HuH-7.5 (cell line): Measurements from ENCODE around the gene SRSF7.
"Not testable (repeated sequence)": the region's sequence is repeated elsewhere in the genome, so short reads cannot be mapped to it uniquely, and the experiment has no call there.

Experiments used
- DNase-seq: peaks from one replicate; pipeline ENCODE4 v3.0.0; 2011; ENCODE audit warnings: low spot score

SRSF7 gene

DNA sequence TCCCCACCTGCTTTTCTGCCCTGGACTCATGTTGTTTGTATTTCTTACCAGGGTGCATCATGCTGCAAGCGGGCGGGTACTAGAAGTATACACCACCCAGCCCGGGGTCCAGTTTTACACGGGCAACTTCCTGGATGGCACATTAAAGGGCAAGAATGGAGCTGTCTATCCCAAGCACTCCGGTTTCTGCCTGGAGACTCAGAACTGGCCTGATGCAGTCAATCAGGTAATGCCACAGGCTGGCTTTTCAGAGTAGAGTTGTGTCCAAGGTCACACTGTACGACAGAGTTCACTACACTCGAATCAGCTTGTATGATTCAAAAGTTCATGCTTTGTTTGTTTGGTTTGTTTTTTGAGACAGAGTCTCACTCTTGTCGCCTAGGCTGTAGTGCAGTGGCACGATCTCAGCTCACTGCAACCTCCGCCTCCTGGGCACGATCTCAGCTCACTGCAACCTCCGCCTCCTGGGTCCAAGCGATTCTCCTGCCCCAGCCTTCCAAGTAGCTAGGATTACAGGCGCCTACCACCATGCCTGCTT, 19.4 kb downstream of the SRSF7 start:
- no peak for DNase-seq

DNA sequence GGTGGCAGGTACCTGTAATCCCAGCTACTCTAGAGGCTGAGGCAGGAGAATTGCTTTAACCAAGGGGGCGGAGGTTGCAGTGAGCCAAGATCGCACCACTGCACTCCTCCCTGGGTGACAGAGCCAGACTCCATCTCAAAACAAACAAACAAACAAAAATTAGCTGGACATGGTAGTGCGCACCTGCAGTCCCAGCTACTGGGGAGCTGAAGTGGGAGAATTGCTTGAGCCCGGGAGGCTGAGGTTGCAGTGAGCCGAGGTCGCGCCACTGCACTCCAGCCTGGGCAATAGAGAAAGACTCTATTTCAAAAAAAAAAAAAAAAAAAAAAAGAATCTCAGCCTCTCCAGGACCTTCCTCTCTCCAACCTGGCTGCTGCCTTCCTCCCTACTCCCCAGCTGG, 20.1 kb downstream of the SRSF7 start:
- no peak for DNase-seq

DNA sequence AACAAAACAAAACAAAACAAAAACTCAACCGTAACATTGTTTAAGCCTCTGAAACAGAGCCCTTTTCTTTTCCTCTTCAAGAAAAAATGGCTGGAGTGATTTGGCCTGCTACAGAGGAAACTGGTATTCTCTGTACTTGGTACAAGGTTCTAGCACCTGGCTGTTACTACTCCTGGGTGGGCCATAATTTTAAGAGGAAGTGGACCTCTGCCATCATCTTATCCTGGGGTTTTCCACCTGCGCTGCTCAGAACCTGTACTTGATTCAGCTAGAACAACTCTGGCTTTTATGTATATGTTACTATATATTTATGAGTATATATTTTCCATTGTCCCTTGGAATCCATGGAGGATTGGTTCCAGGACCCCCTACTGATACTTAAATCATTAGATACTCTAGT, 22.5 kb downstream of the SRSF7 start:
- no peak for DNase-seq

DNA sequence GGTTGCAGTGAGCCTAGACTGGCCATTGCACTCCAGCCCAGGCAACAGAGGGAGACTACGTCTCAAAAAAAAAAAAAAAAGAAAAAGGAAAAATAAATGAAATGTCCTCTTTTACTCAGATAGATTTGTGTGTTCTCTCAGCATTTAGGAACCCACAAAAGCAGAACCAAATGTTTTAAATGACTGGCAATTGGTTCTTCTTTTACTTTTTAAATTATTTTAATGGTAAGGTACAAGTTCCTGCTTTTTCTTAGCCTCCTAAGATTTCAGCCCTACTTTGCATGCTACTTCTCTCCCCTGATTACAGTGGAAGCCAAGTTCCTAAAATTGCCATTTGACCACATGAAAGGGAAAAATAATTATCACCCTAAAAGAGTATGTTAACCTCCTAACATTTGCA, 23.5 kb downstream of the SRSF7 start:
- no peak for DNase-seq

DNA sequence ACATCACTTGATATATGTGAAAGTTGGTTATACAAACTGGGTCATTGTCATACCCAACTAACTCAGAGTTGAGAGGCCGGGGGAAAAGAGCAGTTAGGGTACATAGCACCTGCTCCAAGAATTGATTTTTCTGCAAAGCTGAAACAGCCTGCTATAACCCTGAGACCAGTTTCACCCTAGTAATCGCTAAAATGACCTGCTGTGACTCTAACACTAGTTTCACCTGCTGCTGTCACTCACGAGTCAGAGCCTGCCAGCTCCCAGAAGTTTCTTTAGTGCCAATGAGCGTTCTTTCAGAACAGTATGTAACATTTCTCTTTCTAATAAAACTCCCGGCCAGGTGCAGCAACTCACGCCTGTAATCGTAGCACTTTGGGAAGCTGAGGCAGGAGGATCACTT, 28.0 kb downstream of the SRSF7 start:
- DNase-seq, result no peak

DNA sequence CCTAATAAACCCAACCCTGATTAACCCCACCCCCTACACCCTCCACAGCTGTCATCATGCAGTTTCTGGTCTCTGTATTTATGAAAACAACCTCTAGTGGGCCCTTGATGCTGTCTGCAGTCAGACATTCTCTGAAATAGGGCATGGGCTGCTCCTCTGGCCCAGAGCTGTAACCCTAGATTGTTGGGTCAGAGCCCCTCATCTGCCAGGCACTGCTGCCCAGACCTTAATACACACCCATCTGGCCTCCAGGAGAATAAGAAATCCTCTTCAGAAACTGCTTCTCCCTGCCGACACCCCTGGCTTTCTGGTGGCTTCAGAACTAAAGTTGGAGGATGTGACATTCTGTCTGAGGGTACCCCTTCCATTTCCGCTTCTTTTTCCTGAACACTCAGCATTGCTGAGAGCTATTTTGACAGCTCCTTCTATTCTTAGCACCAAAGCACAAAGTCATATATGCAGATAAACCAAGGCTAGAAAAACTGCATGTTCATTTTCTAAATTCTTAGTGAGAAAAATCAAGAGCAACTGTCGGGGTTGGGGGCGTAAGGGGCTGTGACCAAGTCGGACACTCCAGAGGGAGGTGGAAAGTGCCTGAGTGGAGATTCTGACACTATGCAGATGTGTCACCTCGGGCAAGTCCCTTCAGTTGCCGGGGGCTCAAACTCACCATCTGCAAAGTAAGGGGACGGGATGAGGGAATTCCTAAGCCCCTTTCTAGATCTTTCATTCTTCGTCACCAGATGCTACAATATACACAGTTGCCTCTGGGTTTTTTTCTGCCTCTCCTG, 28.7 kb downstream of the SRSF7 start:
- no peak for DNase-seq

DNA sequence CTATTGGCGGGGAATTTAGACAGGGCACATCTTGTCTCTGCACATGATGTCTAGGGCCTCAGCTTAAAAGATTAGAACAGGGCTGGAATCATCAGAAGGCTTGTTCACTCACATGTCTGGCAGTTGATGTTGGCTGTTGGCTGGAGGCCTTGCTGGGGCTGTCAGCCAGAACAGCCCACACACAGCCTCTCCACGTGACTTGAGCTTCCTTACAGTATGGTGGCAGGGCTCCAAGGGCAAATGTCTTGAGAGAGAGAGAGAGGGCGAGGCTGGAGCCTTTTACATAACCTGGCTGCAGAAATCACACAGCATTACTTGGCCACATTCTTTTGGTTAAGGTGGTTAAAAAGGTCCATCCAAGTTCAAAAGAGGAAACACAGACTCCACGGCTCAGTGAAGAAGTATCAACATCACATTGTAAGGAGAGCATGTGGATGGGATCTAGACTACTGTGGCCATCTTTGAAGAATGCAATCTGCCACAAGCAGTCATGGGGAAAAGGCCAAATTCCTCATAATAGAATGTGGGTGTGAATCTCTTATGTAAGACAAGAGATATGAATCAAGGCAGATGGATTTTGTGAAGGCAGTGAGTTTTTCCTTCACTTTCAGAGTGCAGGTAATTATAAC, 30.4 kb downstream of the SRSF7 start:
- DNase-seq, result no peak

DNA sequence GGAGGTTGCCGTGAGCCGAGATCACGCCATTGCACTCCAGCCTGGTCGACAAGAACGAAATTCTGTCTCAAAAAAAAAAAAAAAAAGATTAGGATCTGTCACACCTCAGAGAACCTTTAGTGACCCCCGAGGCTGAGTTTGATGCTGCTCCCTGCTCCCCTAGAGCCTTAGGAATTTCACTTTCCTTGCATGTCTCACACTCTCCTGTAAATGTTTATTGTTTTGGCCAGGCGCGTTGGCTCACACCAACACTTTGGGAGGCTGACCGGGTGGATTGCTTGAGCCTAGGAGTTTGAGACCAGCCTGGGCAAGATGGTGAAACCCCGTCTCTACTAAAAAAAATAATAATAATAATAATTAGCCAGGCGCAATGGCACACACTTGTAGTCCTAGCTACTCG, 31.5 kb downstream of the SRSF7 start:
- DNase-seq, result no peak

DNA sequence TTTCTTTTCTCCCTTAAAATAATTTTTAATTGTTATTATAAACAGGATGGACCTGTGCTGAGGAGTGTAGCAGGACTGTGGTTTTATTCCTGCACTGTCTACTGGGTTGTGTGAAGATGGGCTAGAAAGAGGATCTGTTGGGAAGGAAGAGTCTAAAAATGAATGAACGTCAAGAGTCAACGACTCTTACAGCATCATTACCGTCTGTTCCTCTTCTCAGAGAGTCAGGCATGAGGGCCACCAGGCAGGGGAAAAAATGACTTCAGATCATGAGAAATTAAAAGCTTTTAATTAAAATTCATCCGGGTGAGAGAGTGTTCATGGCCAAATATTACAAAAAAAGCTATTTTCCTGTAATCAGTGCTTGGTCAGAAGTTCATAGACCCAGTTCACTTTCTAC, 32.6 kb downstream of the SRSF7 start:
- no peak for DNase-seq

DNA sequence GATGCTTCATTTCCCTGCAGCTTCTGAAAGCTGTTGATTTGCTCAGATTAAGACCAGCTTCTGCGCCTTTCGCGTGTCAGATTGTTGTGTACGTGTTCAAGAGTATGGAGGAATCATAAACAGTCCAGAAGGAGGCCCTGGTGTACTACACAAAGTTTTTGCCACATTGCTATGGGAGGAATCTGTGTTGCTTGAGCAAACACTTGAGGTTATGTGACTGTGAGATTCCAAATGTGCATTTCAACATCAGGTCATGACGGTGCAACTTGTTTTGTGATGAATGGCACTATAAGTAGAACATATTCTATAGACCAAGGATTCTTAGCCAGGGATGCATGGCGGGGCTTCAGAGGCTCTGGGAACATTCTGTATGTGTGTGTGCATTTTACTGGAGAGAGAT, 35.0 kb downstream of the SRSF7 start:
- no peak for DNase-seq

DNA sequence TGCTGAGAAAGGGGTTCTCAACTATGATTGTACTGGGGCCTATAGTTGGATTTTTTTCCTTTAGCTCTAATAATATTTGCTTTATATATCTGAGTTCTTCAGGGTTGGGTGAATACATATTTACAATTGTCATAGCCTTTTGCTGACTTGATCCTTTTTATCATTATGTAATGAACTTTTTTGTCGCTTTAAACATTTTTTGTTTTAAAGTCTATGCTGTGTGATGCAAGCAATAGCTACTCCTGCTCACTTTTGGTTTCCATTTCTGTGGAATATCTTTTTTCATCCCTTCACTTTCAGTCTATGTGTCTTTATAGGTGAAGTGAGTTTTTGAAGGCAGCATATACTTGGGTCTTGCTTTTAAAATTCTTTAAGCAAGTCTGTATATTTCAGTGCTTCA, 36.2 kb downstream of the SRSF7 start:
- DNase-seq, result not testable (repeated sequence)

DNA sequence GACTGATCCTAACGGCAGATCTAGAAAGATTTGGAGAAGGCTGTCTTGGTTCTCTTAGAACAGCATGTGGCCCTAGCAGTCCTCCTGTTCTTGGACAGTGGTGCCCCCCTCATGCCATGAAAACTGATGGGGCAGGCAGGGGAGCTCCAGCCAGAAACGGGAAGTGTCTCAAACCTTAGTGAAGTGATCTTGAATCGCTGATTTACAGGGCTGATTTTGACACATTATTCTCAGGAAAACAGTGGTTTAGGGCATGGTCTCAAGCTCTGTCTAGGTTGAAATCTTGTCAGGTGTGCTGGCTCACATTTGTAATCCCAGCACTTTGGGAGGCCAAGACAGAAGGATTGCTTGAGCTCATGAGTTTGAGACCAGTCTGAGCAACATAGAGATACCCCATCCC, 37.8 kb downstream of the SRSF7 start:
- DNase-seq, result no peak

DNA sequence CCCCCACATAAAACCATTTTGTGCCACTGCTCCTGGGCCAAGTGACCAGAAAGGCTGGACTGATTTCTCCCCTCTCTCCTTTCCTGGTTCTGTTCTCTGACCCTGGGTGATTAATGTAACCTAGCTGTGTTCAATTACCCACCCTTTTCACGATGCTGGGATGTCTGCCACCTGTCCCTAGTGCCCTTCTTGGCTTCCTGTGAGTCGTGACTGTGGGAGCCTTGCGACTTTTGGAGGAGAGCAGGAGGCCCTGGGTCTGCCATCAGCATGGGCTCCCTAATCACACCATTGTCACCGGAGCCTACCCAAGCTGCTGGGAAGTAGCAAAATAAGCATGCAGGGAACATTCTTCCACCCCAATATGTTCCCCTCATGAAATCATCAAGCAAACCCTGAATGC, 38.3 kb downstream of the SRSF7 start:
- no peak for DNase-seq

DNA sequence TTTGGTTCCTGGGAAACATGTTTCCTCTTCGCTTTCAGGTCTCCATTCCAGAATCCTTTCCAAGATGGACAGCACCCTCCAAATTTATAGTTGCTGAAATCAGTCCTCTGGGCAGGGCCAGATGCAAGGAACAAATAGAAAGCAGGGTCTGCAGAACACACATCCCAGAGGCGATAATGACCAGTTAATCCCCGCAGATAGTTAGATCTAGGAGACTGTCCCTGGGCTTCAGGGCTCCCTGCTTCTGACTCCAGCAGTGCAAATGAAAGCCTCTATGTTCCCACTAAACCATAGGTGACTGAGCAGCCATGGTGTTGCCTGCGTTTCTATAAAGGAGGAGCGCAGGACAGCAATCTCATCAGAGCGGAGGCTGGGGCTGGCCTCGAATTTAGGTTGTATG, 38.7 kb downstream of the SRSF7 start:
- no peak for DNase-seq

DNA sequence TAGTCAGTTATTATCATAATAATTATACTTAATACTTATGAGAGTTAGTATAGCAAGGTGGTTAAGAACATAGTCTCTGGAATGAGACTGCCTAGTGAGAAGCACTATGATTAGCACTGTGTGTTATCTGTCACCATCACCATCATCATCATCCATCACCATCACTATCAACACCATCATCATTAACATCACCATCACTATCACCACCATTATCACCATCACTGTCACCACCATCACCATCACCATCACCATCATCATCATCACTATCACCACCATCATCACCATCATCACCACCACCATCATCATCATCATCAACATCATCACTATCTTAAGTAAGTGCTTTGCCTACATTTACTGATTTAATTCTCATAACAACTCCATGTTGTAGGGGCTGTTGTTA, 39.6 kb downstream of the SRSF7 start:
- no peak for DNase-seq

DNA sequence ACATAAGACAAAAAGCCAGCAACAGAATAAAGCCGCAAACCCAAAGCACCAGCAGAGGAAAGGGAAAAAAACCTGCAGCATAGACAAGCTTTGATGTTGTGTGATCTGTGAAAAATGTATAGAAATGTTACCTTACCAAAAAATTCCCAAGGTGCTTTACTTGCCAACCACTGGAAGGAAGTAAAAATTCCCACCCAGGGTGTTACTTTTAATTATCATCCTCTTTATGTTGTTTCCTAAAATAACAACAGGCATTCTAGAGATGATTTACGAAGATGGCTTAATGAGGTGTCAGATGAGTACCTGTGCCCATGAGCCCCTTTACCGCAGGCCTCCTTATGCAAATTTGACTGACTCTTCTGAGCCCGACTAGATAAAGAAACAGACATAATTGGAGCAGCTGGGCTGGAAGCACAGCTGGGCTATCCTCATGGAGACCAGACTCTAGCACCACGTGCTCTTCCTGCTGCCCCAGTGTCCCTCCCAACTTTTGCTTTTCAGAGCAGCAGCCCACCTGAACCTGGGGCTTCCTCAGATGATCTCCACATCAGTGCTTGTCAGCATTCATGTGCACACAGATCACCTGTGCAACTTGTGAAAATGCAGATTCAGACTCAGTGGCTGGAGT, 41.5 kb downstream of the SRSF7 start:
- DNase-seq, result no peak

DNA sequence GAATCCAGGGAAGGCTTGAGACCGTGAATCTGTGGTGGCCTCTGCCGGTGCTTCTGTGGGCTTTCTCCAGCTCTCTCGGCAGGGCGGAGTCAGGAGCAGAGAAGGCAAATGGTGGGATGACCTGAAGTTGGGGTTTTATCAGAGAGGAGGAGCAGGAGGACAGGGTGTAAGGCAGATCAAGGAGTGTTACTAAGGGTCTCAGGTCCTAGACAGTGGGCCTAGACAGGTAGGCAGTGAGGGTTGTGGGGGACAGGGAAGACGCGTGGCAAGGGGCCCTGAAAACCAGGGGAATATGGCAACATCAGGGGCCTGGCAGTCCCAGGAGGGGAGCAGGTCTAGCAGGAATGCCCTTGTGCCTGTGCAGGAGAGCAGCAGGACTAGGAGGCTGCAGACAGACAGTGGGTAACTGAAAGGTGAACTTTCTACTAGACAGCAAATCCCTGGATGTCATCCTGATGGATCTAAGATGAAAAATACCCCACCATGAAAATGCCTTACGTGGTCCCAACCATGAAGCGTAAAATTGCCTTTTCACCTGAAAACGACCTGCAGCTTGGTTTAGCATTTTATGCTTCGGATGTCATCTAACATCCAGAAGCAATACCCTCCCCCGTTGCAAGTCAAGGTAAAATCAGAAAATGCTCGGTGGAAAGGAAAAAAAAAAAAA, 42.1 kb downstream of the SRSF7 start:
- DNase-seq, result no peak

DNA sequence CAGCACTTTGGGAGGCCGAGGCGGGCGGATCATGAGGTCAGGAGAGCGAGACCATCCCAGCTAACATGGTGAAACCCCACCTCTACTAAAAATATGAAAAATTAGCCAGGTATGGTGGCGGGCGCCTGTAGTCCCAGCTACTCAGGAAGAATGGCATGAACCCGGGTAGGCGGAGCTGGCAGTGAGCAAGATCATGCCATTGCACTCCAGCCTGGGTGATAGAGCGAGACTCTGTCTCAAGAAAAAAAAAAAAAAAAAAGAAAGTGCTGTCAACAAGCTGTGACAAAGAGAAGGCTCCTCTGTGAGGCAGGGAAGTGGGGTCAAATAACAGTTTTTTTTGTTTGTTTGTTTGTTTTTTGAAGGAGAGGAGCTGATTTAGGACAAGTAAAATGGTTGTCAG, 42.7 kb downstream of the SRSF7 start:
- DNase-seq, result not testable (repeated sequence)

DNA sequence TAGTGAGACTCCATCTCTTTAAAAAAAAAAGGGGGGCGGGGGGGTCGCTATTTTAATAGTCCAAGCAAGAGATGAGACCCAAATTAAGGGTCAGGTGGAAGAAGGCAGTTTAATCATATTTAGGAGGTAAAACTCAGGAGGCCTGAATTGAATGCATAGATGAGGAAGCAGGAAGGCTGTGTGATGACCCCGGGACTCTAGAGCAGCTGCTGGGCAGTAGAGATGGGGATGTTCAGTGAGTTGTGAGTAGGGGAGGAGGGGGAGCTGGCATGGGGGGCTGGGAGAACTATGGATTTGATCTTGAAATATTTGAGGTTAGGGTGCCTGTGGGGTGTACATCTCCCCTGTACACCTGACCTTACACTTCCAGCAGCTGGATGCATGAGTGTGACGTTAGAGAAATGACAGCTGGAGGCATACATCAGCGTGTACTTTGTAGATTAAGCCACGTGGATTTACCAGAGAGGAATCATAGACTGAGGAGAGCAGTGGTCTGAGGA, 44.3 kb downstream of the SRSF7 start:
- no peak for DNase-seq

DNA sequence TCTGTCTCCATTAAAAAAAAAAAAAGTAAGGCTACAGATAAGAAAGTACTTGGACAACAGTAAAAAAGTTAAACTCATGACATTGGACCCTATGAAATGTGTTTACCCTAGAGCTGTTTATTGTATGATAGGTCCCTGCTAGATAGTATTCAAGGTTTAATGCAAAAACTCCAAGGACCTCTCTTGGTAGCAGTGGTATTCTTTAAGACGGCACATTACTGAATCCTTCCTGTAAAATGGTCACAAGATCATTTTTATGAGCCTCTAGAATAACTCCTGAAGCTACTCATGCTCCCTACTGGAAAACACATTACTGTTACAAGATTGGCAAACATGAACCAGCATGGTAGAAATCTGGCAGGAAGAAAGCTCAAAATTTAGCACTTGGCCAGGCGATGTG, 46.5 kb downstream of the SRSF7 start:
- DNase-seq, result no peak

DNA sequence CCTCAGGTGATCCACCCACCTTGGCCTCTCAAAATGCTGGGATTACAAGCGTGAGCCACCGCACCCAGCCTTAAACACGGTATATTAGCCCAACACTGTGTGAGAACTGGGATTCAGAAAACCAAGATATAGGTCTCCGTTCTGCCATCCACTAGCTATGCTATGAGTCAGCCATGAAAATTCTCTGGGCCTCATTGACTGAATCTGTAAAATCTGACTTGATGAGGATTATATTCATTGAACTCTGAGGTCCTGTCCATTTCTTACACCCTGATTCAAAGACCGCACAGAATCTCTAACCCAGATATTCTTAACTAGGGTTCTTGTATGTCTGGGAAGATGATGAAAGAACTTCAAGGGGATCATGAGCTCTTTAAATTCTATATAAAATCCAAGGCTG, 47.8 kb downstream of the SRSF7 start:
- not testable (repeated sequence) for DNase-seq

DNA sequence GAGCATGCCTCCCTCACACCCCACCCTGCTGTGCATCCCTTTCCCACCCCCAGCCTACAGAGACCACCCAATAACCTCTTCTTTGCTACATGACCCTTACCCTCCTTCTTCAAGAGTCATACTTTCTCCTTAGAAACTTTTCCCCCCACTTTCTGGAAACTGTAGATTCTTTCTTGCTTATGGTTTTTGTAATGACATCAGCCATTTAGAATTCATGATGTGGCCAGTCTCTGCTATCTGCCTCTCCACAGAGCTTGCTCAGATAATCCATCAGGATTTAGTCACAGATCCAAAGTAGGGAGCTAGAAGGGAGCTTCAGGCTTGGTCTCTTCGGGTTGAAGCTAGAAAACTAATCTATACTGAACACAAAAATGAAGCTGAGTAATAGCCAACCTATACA, 48.7 kb downstream of the SRSF7 start:
- DNase-seq, result no peak

DNA sequence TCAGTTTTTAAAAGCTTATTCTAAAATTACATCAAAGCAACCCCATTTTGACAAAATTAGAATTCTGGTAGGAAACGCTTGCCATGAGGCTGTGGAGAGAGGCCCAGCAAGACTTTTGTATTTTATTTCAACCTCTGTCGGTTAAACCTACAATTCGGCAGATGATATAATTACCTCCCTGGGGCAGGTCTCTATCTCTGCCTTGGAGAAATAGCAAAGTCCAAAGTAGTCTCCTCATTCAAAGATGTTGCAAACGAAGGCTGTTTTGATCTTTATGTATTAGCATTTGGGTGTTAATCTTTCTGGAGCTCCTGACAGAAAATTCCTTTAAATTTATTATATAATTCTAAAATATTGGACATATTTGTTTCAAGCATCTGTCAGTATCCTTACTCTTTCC, 49.6 kb downstream of the SRSF7 start:
- no peak for DNase-seq
